Measurements from ENCODE around the gene CEACAM16. TPM values are rescaled to one million over a fixed set of nuclear protein-coding genes. Genes with fewer than 3 reads are reported as not detected.

CEACAM16 gene
- total RNA-seq, 2 donors from 2014 or later: not detected

GRCh38 chr19:44692379-44692721 lies 6.6 kb upstream of the CEACAM16 start:
- TF ChIP-seq CTCF (conservative IDR thresholded peaks at IDR 0.05): no peak
- H3K36me3 ChIP-seq (ENCODE audit: control insufficient read depth, insufficient read depth, low read length): no peaks in the 10 kb centered on the region
- no peak overlapping the region for H3K27ac Mint-ChIP-seq
- H3K9ac ChIP-seq (ENCODE audit: extremely low read depth, low read length, poor library complexity, severe bottlenecking): no peak overlapping the region
- H3K4me1 Mint-ChIP-seq: peaks cover 10% of the 10 kb centered on the region
- no peaks in the 10 kb centered on the region for H3K4me1 ChIP-seq (ENCODE audit: control insufficient read depth, insufficient read depth, low read length)
- peaks cover 2% of the 10 kb centered on the region for H3K27me3 Mint-ChIP-seq (ENCODE audit: insufficient read depth)
- no peaks in the 10 kb centered on the region for H3K36me3 Mint-ChIP-seq (ENCODE audit: low read depth)
- DNase-seq: no peak
- no peak overlapping the region for H3K4me3 Mint-ChIP-seq
- WGBS, 2 experiments (ENCODE audit: insufficient coverage in 1 of 2, insufficient read length in 1 of 2): 93 to 95% methylated on average over 2 to 4 of the region's 5 CpGs
- no peak overlapping the region for H3K27ac ChIP-seq (ENCODE audit: low read depth, low read length)
- H3K9me3 Mint-ChIP-seq: no peaks in the 10 kb centered on the region
- no peak overlapping the region for H3K4me3 ChIP-seq (ENCODE audit: low read length)
- H3K9me3 ChIP-seq (ENCODE audit: control insufficient read depth, low read length): no peaks in the 10 kb centered on the region
- H3K27me3 ChIP-seq (ENCODE audit: control insufficient read depth, insufficient read depth, low read length, poor library complexity, severe bottlenecking): no peaks in the 10 kb centered on the region

GRCh38 chr19:44694184-44694579 lies 4.8 kb upstream of the CEACAM16 start:
- no peak overlapping the region for H3K27ac Mint-ChIP-seq
- H3K9ac ChIP-seq (ENCODE audit: extremely low read depth, low read length, poor library complexity, severe bottlenecking): no peak overlapping the region
- H3K27ac ChIP-seq (ENCODE audit: low read depth, low read length): no peak overlapping the region
- peaks cover 12% of the 10 kb centered on the region for H3K4me1 Mint-ChIP-seq
- no peaks in the 10 kb centered on the region for H3K27me3 ChIP-seq (ENCODE audit: control insufficient read depth, insufficient read depth, low read length, poor library complexity, severe bottlenecking)
- H3K9me3 ChIP-seq (ENCODE audit: control insufficient read depth, low read length): no peaks in the 10 kb centered on the region
- no peak overlapping the region for H3K4me3 Mint-ChIP-seq
- H3K36me3 ChIP-seq (ENCODE audit: control insufficient read depth, insufficient read depth, low read length): no peaks in the 10 kb centered on the region
- peak; percentile 66 for TF ChIP-seq CTCF (conservative IDR thresholded peaks at IDR 0.05)
- no peaks in the 10 kb centered on the region for H3K4me1 ChIP-seq (ENCODE audit: control insufficient read depth, insufficient read depth, low read length)
- peak; percentile 77 for DNase-seq
- no peak overlapping the region for H3K4me3 ChIP-seq (ENCODE audit: low read length)
- H3K36me3 Mint-ChIP-seq (ENCODE audit: low read depth): no peaks in the 10 kb centered on the region
- no peaks in the 10 kb centered on the region for H3K9me3 Mint-ChIP-seq
- H3K27me3 Mint-ChIP-seq (ENCODE audit: insufficient read depth): no peaks in the 10 kb centered on the region
- 72 to 86% methylated on average over 2 of the region's 2 CpGs for WGBS, 2 experiments (ENCODE audit: insufficient coverage in 1 of 2, insufficient read length in 1 of 2)

- no peak overlapping the region for H3K27ac Mint-ChIP-seq
- H3K36me3 ChIP-seq (ENCODE audit: control insufficient read depth, insufficient read depth, low read length): no peaks in the 10 kb centered on the region
- H3K9ac ChIP-seq (ENCODE audit: extremely low read depth, low read length, poor library complexity, severe bottlenecking): no peak overlapping the region
- peaks cover 5% of the 10 kb centered on the region for H3K4me1 Mint-ChIP-seq
- H3K4me1 ChIP-seq (ENCODE audit: control insufficient read depth, insufficient read depth, low read length): no peaks in the 10 kb centered on the region
- no peak overlapping the region for H3K4me3 Mint-ChIP-seq
- no peak overlapping the region for H3K4me3 ChIP-seq (ENCODE audit: low read length)
- no peak for TF ChIP-seq CTCF (conservative IDR thresholded peaks at IDR 0.05)
- no peaks in the 10 kb centered on the region for H3K9me3 ChIP-seq (ENCODE audit: control insufficient read depth, low read length)
- no peaks in the 10 kb centered on the region for H3K27me3 Mint-ChIP-seq (ENCODE audit: insufficient read depth)
- peak; percentile 81 for DNase-seq
- H3K36me3 Mint-ChIP-seq (ENCODE audit: low read depth): no peaks in the 10 kb centered on the region
- no peaks in the 10 kb centered on the region for H3K27me3 ChIP-seq (ENCODE audit: control insufficient read depth, insufficient read depth, low read length, poor library complexity, severe bottlenecking)
- 76 to 81% methylated on average over 12 to 22 of the region's 22 CpGs for WGBS, 2 experiments (ENCODE audit: insufficient coverage in 1 of 2, insufficient read length in 1 of 2)
- H3K27ac ChIP-seq (ENCODE audit: low read depth, low read length): no peak overlapping the region
- H3K9me3 Mint-ChIP-seq: no peaks in the 10 kb centered on the region
Measured at GRCh38 chr19:44696939-44697669, 1.8 kb upstream of the CEACAM16 start.

All from endodermal cell (in vitro differentiated cells).